GM21360 (cell line): ENCODE results near the gene ZNF239.
"Not testable (repeated sequence)": the region's sequence is repeated elsewhere in the genome, so short reads cannot be mapped to it uniquely, and the experiment has no call there.

Experiments
- ATAC-seq: cut with Tn5 transposase; IDR thresholded peaks from one replicate; pipeline ENCODE4 v1.9.1; 2021; ENCODE audit warnings: mild to moderate bottlenecking, moderate library complexity; ENCODE audit not compliant: unreplicated experiment

ZNF239 gene

DNA sequence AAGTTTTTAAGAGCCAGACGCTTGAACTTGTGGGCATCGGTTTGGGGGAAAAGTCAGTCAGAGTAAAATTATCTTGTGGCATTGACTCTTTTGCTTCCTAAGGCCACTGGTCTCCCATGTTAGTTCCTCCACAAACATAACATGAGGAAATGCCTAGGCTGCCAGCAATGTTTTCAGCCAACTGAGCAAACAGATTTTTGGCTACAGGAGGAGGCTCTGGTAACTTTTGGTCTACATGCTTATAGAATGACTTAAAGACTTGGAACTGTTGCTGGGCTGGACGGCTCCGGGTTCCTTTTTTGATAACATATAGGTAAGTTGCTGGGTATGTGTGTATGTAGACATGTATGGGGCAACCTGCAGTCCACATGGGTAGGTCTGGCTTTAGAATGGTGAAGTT lies 9.6 kb upstream of the ZNF239 start:
- ATAC-seq = no peak

DNA sequence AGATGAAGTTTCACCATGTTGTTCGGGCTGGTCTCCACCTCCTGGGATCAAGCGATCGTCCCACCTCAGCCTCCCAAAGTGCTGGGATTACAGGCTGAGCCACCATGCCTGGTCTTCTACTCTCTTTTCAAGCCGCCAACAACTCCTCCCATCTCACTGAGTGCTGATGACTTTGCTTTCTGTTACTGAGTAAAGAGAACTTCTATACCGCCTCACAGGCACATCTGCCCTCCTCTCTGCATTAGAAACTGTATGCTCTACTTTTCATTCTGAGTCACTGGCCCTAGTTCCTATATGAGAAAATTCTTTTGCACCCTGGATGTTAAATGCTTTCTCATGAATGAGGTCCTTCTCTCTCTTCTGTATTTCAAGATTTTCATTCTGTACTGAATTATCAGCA lies 2.2 kb upstream of the ZNF239 start:
- no peak for ATAC-seq

DNA sequence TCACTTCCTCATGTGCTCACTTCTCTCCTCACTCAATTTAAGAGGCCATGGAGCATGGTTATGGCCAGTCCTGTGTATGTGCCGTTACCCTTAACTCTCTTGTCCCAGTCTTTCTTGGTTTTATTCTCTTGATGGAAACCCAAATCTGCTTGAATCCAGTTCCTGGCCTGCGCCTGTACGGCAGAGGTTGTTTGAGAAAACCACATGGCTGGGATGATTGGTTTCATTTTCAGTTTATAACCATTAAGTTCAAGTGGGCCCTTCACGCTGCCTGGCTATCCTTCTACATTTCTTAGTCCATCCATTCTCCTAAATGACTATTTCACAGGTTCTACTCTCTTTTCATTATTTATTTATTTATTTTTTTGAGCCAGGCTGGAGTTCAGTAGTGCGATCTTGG lies 1.6 kb upstream of the ZNF239 start:
- no peak for ATAC-seq

DNA sequence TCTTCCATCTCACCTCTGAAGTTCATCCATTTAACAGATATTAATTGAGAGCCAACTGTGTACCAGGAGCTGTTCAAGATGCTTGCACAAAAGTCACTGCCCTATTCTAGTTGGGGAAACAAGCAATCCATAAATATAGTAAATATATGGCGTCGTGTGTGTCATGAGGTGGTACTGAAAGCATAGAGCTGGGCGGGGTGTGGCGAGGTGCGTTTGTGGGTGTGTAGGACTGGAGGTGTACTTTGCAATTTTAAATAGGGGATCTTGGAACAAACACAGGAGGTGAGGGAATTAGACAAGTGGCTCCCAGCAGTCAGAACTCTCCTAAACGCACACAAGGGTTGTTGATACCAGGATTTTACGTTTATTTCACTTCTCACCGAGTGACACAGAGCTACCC lies 490 bp upstream of the ZNF239 start:
- ATAC-seq = no peak

DNA sequence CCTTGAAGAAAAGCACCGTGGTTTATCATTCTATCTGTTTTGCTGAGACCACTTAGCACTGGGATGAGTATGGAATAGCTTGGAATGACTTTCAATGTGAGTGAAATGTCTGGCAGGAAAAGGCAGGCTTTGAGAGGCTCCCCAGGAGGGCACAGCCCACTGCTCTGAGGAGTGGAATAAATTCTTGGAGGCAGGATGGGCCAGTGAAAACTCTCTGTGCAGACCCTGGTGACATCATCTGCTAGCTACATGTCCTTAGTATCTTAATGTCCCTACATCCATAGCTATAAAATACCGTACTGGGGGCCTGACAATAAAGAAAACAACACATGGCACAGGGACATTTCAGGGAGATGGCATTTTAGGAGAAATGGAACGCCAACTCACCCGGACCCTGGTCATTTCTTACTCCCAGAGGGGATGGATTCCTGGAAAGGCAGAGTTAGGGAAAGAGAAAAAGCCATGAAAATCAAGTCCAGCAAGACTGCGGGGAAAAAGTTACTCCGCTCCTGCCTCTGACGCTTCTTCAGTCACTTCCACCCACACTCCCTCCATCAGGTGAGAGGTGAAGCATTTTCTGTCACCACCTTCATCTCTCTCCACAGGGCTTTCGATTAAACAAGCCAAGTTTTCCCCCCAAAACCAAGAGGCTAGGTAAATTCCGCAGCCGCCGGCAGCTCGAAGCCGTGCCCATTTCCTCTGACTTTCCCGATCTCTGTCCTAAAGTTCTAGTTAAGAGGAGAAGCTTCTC lies 991 bp downstream of the ZNF239 start:
- no peak for ATAC-seq

DNA sequence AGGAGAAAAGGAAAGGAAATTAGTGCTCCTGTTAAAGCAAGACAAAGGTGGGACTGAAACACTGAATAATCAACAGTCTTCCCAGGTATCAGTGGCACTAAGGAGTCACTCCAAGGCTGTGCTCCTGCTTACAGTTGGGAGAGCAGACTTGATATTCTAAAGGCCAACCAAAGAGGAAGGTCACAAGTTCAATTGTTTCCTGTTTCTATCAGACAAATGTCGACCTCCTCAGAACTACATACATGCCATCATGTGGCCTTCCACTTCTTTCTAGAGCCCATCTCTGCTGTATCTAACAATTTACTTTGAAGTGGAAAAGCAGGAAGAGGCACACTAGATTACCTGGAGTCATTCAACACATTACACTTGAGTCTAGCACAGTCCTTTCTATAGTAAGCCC lies 3.4 kb downstream of the ZNF239 start:
- no peak for ATAC-seq

DNA sequence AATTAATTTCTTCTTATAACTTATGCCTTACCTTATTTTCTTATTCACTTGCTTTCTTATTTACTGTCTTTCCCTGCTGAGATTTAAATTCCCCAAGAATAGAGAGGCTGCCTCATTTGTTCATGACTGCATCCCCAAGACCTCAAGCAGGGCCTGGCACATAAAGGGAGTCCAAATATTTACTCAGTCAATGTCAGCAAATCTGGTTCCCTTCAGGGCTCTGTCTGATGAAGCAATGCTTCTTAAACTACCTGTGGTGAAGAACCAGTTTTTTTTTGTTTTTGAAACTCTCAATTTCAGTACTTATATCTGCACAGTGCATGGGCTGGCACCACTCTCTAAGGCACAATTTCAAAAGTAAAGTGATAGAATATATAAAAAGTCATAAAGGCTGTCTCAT lies 4.7 kb downstream of the ZNF239 start:
- ATAC-seq = no peak

DNA sequence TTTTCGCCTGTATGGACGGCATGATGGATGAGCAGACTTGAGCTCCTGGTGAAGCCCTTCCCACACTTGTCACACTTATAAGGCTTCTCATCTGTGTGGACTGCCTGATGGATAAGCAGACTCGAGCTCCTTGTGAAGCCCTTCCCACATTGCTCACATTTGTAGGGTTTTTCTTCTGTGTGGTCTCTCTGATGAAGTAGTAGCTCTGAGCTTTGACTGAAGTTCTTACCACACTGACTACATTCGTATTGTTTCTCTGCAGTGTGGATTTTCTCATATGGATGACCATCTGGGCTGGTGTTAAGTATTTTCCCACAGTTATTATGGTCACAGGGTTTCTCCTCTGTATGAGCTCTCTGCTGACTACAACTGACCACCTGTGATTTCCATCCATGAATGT lies 17.2 kb downstream of the ZNF239 start:
- ATAC-seq = no peak

DNA sequence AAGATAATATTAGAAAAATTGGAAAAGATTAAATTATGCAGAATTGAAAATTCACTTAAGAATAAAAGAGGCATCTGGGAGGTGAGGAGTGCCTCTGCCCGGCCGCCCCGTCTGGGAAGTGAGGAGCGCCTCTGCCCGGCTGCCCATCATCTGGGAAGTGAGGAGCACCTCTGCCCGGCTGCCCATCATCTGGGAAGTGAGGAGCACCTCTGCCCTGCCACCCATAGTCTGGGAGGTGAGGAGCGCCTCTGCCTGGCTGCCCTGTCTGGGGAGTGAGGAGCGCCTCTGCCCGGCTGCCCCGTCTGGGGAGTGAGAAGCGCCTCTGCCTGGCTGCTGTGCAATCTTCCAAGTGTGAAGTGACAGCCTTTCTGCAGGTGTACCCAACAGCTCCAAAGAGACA lies 30.7 kb downstream of the ZNF239 start:
- not testable (repeated sequence) for ATAC-seq

DNA sequence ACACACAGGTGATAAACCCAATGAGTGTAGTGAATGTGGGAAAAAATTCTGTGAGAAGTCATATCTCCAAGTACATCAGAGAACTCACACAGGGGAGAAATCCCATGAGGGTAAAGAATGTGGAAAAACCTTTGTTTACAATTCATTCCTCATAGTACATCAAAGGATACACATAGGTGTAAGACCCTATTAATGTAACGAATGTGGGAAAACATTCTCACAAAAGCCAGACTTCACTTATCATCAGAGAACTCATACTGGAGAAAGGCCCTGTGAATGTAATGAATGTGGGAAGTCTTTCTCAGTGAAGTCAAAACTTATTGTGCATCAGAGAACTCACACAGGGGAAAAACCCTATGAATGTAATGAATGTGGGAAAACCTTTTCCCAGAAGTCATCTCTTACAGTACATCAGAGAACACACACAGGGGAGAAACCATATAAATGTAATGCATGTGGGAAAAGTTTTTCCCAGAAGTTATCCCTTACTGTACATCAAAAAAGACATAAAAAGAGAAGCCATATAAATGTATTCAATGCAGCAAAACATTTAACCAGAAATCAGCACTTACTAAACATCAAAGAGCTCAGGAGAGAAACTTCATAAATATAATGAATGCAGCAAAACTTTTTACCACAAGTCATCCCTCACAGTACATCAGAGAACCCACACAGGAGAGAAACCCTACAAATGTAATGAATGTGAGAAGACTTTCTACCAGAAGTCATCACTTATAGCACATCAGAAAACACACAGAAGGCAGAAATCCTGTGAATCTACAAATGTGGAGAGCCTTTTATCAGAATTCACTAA lies 49.8 kb downstream of the ZNF239 start:
- ATAC-seq = no peak
